HL-60/S4 (cell line): Measurements from ENCODE around the gene CCNDBP1.

Source experiments
- in situ Hi-C: fragments of 300-500 bp; cut with MboI; formaldehyde crosslinking; loops from 2 replicates; pipeline ENCODE4 v1.14.3; 2022; ENCODE audit warnings: low sequenced_read_pairs

The CCNDBP1 gene

DNA sequence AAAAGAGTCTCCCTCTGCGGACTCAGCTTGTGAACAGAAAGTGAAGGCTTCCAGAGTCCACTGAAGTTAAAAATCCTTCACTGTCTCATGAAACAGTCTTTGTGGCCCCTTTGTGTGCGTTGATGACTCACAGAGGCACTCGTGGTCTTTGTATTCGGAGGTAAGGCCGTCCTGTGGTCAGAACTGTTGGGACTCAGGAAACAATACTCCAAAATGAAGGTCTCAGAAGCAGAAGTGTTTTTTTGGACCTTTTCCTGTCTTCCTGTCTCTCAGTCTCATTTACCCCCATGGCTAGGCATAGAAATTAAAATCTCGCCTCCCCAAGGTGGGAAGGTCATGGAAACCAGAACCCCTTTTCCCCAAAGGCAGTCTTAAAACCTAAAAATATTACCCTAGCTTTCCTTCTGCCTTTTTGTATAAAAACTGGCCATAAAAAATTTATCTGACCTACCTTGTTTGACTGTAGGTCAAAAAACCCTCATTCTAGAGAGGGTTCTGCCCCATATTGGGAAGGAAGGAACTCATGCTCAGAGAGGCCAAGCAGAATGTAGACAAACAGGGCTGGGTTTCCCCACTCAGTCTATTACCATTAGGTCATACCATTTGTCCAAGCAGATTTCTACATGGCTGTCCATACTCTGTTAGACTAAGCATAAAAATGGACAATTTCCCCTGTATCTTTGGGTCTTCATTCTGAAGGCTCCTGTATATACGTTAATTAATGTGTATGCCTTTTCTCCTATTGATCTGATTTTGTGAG, 54.7 kb downstream of the CCNDBP1 start:
- in situ Hi-C loops = no loop called here

DNA sequence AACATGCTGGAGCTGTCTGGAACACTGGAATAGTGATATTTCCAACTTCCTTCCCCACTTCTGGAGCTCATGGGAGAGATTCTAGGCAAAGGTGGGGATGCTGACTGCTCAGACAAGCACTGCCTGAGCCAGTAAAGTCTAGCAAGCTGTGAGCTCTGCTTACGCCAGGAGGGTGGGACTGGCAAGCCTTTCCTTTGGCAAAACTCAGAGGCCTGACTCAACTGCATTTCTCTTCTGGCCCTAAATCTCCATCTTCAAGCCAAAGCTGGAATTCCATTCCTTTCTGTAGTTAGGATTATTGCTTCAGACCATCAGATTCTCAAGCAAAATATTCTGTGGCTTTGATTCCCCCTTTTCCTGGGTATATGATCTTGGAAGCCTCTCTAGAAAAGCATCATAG, 55.9 kb downstream of the CCNDBP1 start:
- in situ Hi-C loops = no loop called here

DNA sequence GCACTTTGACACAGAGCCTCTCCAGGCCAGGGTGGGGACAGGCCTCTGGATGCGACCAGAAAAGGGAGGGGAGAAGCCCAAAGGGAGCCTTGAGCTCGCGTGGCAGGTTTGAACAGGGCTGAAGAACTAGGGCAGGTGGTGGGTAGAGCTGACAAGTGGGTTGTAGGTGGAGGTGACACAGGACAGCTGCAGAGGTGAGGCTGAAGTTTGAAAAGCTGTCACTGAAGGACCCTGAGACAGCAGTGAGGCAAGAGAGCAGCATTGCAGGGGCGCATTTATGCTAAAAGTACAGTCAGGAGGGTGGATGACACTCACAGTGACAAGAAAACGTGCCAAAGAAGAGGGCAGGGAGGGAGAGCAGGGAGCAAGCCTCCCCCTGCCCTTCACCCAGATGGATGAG, 57.4 kb downstream of the CCNDBP1 start:
- in situ Hi-C loops = no loop called here

DNA sequence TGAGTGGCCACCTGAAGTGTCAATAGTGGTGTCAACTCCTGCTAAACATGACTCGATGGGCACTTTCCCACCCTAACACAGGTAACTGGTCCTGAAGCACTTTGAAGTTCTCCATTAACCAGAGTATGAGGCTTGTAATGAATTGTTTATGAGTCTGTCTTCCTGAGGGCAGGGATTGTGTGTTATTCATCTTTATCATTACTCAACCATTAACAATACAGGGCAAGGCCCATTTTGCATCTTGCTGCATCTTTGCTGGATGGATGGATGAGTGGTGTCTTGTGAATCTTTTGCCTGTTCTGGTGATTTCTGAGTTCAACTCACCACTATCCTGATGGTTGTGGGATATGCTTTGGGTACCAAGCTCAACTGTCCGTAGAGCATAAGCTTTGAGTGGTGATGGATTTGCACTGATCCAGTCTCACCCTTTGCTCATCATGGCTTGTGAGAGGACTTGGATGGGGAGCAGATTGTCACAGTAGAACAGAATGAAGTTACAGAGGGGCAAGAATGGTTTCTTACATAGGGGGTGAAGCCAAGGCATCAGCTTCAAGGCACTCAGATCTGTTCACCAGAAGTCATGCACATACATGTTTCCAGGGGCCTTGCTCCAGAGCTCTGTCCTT, 57.9 kb downstream of the CCNDBP1 start:
- in situ Hi-C loops = no loop called here

DNA sequence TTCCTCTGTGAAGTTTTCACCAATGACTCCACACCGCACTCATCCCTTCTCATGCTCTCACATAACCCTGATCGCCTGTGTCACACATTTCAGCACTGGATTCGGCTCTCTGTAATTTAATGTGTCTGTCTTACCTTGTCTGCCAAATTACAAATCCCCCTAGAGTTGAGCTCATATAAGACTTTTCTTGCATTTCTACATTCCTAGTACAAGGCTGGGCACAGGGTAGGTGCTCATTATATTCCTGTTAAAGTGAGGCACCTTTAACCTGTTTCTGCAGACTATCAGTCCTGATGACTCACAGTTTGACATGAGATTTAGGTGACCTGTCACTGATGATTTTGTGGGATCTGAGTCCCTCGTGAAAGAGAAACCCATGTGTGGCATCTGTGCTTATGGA, 58.9 kb downstream of the CCNDBP1 start:
- in situ Hi-C loops = no loop called here

DNA sequence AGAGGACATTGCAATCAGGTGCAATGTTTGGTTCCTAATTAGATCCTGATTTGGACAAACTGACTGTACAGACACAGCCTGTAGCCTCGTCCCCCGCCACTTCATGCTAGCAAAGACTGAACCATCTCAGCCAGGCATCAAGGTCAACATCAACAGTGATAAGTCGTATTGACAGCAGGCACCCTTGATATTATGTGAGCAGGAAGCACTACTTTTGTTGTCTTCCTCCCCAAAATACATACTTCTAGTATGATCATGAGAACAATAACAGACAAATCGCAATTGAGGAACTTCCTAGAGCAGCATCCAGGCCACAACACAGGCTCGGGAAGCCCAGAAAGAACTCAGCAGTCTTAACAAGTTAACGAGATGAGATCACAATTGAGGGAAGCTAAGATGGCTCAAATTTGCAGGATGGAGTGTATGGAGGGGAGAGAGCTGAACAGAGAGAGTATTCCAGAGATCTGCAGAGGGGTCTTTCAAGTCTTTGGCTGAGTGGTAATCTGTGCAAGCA, 61.1 kb downstream of the CCNDBP1 start:
- in situ Hi-C loops = no loop called here
